Measurements from ENCODE around the gene NFKBIZ. TPM values are rescaled to one million over a fixed set of nuclear protein-coding genes. Genes with fewer than 3 reads are reported as not detected.

Gene NFKBIZ
- total and polyA plus RNA-seq, 2 donors (not counting 3 experiments of a cell fraction or from before 2014, with no cell fraction given): 17.5 to 28.9 TPM

GRCh38 chr3:101859882-101860448 is 10.7 kb downstream of the NFKBIZ start:
- DNase-seq (ENCODE audit: low read depth, low spot score) (no peak), FAIRE-seq (no peak)
- no peaks in the 10 kb centered on the region for H3K27me3 ChIP-seq (ENCODE audit: control insufficient read depth in 2 of 2, insufficient read depth in 2 of 2, low read length in 2 of 2)
- H3K4me3 ChIP-seq (replicated peaks in 1 of 3; ENCODE audit: insufficient read depth in 1 of 3, low read depth in 1 of 3, low read length in 3 of 3): no peak overlapping the region
- peaks cover 17% of the 10 kb centered on the region for H3K79me2 ChIP-seq (ENCODE audit: control insufficient read depth, insufficient read depth, low read length)
- ChIA-PET POLR2A (no interaction called here), CTCF (interaction anchor here (0.5 to 1.9 kb wide), 5 partner anchors 8 to 365 kb away, joined by 3 to 11 read pairs (median 3); no protein-coding TSS in a partner anchor)
- no peak overlapping the region for H3K27ac ChIP-seq (ENCODE audit: insufficient read depth, low read depth, low read length)
- BruUV-seq (replicated peaks): no TSS peak
- H3K9ac ChIP-seq (replicated peaks; ENCODE audit: extremely low read depth, insufficient read depth, low read length): no peak overlapping the region
- TF ChIP-seq FOS (IDR thresholded peaks at IDR 0.05; ENCODE audit: borderline replicate concordance, insufficient read depth, low read length) (no peak), POLR2A (IDR thresholded peaks at IDR 0.05; ENCODE audit: low read depth, low read length) (no peak), CTCF (IDR thresholded peaks at IDR 0.05; ENCODE audit: extremely low read depth in 1 of 2, insufficient read depth in 1 of 2, low read depth in 1 of 2, low read length in 2 of 2) (no peak), EZH2 (IDR thresholded peaks at IDR 0.05; ENCODE audit: borderline replicate concordance, low read depth, low read length, severe bottlenecking) (no peak), MYC (IDR thresholded peaks at IDR 0.05; ENCODE audit: low read depth, low read length) (no peak), MAX (IDR thresholded peaks at IDR 0.05; ENCODE audit: insufficient read depth, insufficient read length) (no peak), GATA2 (IDR thresholded peaks at IDR 0.05; ENCODE audit: insufficient read depth, insufficient read length, low read depth, low read length) (no peak), JUN (IDR thresholded peaks at IDR 0.05; ENCODE audit: borderline replicate concordance, insufficient read depth, insufficient read length, low read depth) (no peak), POLR2AphosphoS5 (IDR thresholded peaks at IDR 0.05; ENCODE audit: insufficient read depth, low read depth, low read length) (no peak)
- H3K9me3 ChIP-seq (replicated peaks; ENCODE audit: control insufficient read depth, insufficient read depth, low read length): no peaks in the 10 kb centered on the region
- no peak overlapping the region for H3K4me2 ChIP-seq (ENCODE audit: insufficient read depth, low read length)
- dilution Hi-C loops (cut with MboI; ENCODE audit: extremely low pct_ligation_motif_present, low sequenced_read_pairs) (loop anchor here (25.0 kb wide), 1 partner anchor 302 kb away; no protein-coding TSS in a partner anchor), intact Hi-C loops (cut with micrococcal nuclease) (no loop called here)
- H3K9me1 ChIP-seq (replicated peaks; ENCODE audit: control insufficient read depth, extremely low read depth, insufficient read depth, low read length): no peaks in the 10 kb centered on the region
- no peak overlapping the region for H2AFZ ChIP-seq (ENCODE audit: low read depth, low read length)
- H3K4me1 ChIP-seq (ENCODE audit: control insufficient read depth, extremely low read depth, insufficient read depth, low read length): no peaks in the 10 kb centered on the region
- H4K20me1 ChIP-seq (replicated peaks; ENCODE audit: control insufficient read depth, extremely low read depth, insufficient read depth, low read length): no peaks in the 10 kb centered on the region
- H3K36me3 ChIP-seq (ENCODE audit: control insufficient read depth in 2 of 2, extremely low read depth in 1 of 2, insufficient read depth in 2 of 2, low read length in 2 of 2): peaks cover 25 to 39% of the 10 kb centered on the region in 2 experiments
